Measurements from ENCODE around the gene PXYLP1. TPM values are rescaled to one million over a fixed set of nuclear protein-coding genes. Genes with fewer than 3 reads are reported as not detected.

The PXYLP1 gene
- total RNA-seq, 4 donors from 2014 or later = 0.46 to 13.1 (median 2.2) TPM

DNA sequence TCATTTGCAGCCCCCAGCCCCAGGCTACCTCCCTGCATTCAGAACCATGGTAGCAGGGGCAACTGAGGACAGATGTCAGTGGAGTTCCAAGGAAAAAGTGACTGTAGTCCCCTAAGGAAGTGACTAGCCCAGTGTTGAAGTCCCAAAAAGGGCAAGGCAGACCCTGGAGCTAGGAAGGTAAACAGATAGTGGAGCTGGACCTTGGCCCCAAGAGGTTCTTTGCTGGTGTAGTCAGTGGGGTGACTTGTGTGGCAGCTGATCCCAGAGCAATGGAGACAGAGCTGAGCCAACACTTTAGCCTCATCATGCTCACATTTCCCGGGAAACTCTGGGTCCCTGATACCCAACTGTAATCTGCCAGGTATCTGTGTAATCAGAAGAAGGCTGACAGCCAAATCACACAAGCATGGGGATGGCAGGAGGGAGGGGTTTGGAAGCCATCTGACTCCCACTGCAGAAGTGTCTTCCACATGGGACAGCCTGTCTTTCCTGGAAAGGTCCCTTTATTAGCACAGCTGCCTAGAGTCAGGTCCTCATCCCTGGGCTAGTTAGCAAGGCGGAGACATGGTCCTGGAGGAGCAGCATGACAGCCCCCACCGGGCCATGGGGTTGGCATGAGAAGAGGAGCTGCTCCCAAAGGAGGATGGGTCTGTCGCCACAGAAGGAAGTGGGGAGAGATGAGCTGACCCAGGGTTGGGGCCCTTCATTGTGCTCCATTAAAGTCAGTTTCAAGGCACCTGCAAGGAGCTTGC, 39.8 kb downstream of the PXYLP1 start:
- H3K4me3 ChIP-seq = no peak overlapping the region
- in situ Hi-C loops (cut with MboI; ENCODE audit: low sequenced_read_pairs in 4 of 4) (loop anchor here in 1 of 4 donors (10.0 kb wide), 1 partner anchor 57 kb away; no protein-coding TSS in a partner anchor), intact Hi-C loops (cut with DNase I; ENCODE audit: low total_unique reads) (no loop called here)
- TF ChIP-seq POLR2A (IDR thresholded peaks at IDR 0.05) = no peak
- TF ChIP-seq, protein P1, sequence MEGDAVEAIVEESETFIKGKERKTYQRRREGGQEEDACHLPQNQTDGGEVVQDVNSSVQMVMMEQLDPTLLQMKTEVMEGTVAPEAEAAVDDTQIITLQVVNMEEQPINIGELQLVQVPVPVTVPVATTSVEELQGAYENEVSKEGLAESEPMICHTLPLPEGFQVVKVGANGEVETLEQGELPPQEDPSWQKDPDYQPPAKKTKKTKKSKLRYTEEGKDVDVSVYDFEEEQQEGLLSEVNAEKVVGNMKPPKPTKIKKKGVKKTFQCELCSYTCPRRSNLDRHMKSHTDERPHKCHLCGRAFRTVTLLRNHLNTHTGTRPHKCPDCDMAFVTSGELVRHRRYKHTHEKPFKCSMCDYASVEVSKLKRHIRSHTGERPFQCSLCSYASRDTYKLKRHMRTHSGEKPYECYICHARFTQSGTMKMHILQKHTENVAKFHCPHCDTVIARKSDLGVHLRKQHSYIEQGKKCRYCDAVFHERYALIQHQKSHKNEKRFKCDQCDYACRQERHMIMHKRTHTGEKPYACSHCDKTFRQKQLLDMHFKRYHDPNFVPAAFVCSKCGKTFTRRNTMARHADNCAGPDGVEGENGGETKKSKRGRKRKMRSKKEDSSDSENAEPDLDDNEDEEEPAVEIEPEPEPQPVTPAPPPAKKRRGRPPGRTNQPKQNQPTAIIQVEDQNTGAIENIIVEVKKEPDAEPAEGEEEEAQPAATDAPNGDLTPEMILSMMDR (IDR thresholded peaks at IDR 0.05 in 4 of 5, conservative IDR thresholded peaks at IDR 0.05 in 1 of 5) = no peak
- H3K27ac ChIP-seq = no peak overlapping the region
- peaks cover 0 to 3% of the 10 kb centered on the region in 2 donors for H3K4me1 ChIP-seq
- DNase-seq = no peak
- no peaks in the 10 kb centered on the region for H3K27me3 ChIP-seq
- H3K9me3 ChIP-seq = no peaks in the 10 kb centered on the region
- no peaks in the 10 kb centered on the region for H3K36me3 ChIP-seq
- ATAC-seq = no peak

DNA sequence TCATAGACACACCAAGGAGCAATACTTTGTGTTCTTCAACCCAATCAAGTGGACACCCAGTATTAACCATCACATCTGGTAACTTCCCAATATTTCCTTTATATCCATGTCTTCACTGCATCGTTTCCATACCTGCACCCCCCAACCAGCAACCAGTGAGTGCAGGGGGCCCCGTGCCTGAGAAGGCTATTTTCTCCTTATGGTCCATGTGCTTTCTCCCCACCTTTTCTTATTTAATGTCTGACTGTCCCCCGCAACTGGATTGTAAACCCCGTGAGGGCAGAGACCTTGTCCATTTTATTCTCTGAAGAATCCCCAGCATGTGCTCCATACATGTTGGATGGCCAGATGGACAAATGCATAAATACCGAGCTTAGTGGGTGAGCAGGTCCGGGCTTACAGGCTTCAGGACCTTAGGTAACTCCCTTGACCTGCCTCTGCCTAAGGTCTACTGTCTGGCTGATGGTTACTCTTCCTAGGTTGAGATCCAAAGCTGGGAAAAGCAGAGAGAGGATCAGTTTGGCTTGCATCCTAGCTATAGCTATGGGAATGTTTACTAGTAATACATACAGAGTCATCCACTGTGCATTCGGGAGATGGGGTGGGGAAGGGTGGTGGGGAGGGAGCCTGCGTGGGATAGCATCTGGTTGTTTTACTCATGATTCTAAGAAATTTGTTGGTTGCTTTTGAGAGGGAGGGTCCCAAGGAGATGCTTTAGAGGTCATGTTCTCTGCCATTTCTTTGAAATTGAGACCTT, 41.5 kb downstream of the PXYLP1 start:
- no peak overlapping the region for H3K4me3 ChIP-seq
- H3K36me3 ChIP-seq = no peaks in the 10 kb centered on the region
- TF ChIP-seq POLR2A (IDR thresholded peaks at IDR 0.05) = no peak
- TF ChIP-seq, protein P1 (IDR thresholded peaks at IDR 0.05 in 4 of 5, conservative IDR thresholded peaks at IDR 0.05 in 1 of 5) = no peak
- no peak overlapping the region for H3K27ac ChIP-seq
- no peak for ATAC-seq
- no peak for DNase-seq
- in situ Hi-C loops (cut with MboI; ENCODE audit: low sequenced_read_pairs in 4 of 4) (loop anchor here in 1 of 4 donors (10.0 kb wide), 1 partner anchor 58 kb away; no protein-coding TSS in a partner anchor), intact Hi-C loops (cut with DNase I; ENCODE audit: low total_unique reads) (no loop called here)
- no peaks in the 10 kb centered on the region for H3K9me3 ChIP-seq
- no peaks in the 10 kb centered on the region for H3K27me3 ChIP-seq
- H3K4me1 ChIP-seq = peaks cover 0 to 3% of the 10 kb centered on the region in 2 donors

DNA sequence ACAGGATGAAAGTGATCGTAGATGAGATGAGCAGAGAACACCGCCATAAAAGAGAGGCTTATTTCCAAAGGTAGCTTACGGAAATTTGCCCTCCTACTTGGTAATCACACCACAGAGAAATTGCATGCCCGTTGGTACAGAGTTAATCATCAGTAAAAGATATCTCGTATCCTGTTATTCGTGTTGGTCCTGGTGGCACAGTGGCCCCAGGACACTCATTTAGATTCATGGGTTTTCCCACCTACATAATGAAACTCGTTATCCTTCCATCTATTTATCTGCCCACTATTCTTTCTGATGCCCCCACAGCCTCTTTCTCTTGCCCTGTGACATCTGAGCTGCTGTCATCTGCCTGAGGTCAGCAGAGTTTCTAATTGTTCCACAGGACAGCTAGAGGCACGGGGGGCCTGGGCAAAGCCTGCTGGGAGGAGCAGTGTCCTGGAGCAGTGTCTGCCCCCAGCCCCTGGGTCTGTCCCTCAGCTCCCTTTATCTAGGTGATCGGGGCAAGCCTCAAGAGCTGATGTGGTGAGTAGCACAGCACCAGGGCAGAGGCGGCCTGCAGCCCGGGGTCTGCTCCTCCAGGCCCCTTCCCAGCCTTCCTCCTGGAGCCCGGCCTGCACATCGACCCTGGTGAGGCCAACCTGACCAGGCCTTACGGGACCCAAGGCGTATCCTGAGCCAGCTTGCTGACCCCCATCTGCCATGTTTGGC, 42.2 kb downstream of the PXYLP1 start:
- TF ChIP-seq, protein P1 (IDR thresholded peaks at IDR 0.05 in 4 of 5, conservative IDR thresholded peaks at IDR 0.05 in 1 of 5) = no peak
- no peak for TF ChIP-seq POLR2A (IDR thresholded peaks at IDR 0.05)
- intact Hi-C loops (cut with DNase I; ENCODE audit: low total_unique reads) (no loop called here), in situ Hi-C loops (cut with MboI; ENCODE audit: low sequenced_read_pairs in 4 of 4) (loop anchor here in 1 of 4 donors (10.0 kb wide), 1 partner anchor 59 kb away; no protein-coding TSS in a partner anchor)
- no peaks in the 10 kb centered on the region for H3K9me3 ChIP-seq
- no peak overlapping the region for H3K27ac ChIP-seq
- peaks cover 0 to 3% of the 10 kb centered on the region in 2 donors for H3K4me1 ChIP-seq
- H3K36me3 ChIP-seq = no peaks in the 10 kb centered on the region
- ATAC-seq = no peak
- no peak for DNase-seq
- H3K27me3 ChIP-seq = no peaks in the 10 kb centered on the region
- no peak overlapping the region for H3K4me3 ChIP-seq

DNA sequence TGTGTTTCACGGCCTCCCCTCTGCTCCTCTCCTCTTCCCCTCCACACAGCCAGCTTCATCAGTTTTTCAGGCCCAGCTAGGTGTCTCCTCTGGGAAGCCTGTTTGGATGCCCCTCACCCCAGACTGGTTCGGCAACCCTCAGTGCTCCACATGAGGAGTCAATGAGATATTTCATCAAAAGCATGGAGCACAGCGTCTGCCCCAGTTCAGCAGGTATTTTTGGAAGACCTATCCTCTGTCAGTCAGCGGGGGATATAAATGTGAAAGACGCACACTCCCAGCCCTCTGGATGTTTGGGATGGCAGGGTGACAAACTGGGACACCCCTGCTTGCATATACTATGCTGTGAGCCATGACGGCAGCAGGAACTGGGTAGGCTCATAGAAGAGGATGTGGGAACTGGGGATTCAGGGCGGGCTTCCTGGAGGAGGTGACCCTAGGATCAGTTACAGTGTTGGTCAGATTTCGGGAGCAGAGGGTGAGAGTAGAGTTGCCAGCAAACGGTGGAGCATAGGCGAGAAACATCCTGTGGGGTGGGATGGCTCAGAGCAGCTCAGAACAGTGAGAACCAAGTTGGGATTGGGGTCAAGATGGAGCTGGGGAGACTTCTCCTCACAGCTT, 42.9 kb downstream of the PXYLP1 start:
- Histone ChIP-seq H3K27ac (no peak overlapping the region), H3K4me1 (peaks cover 0 to 3% of the 10 kb centered on the region in 2 donors), H3K36me3 (no peaks in the 10 kb centered on the region), H3K27me3 (no peaks in the 10 kb centered on the region), H3K9me3 (no peaks in the 10 kb centered on the region), H3K4me3 (no peak overlapping the region)
- TF ChIP-seq POLR2A (IDR thresholded peaks at IDR 0.05) = no peak
- TF ChIP-seq, protein P1 (IDR thresholded peaks at IDR 0.05 in 4 of 5, conservative IDR thresholded peaks at IDR 0.05 in 1 of 5) = no peak
- in situ Hi-C loops (cut with MboI; ENCODE audit: low sequenced_read_pairs in 4 of 4) (loop anchor here in 2 of 4 donors (5.0 to 10.0 kb wide), 2 partner anchors 42 to 60 kb away; partner anchors contain the start of gene PXYLP1 (in 1 of the 2)), intact Hi-C loops (cut with DNase I; ENCODE audit: low total_unique reads) (no loop called here)
- no peak for DNase-seq
- no peak for ATAC-seq
